ENCODE measurements around the gene LRRC4C.

LRRC4C gene

GRCh38 chr11:40125054-40125453 lies 1334.4 kb downstream of the LRRC4C start:
- peak; percentile 38 for TF ChIP-seq CTCF (IDR thresholded peaks at IDR 0.05; ENCODE audit: low read length)
- no peak for TF ChIP-seq EZH2 (IDR thresholded peaks at IDR 0.05; ENCODE audit: borderline replicate concordance, low read length)
- H2AFZ ChIP-seq (ENCODE audit: low read length), result no peak overlapping the region
- H3K79me2 ChIP-seq (ENCODE audit: insufficient read depth, low read length), result no peaks in the 10 kb centered on the region
- no peaks in the 10 kb centered on the region for H3K9me2 ChIP-seq (ENCODE audit: low read depth, low read length)
- no peak overlapping the region for H3K27ac ChIP-seq (ENCODE audit: low read depth, low read length, poor library complexity, severe bottlenecking)
- no peak overlapping the region for H3K4me2 ChIP-seq (ENCODE audit: low read length)
- no peaks in the 10 kb centered on the region for H3K27me3 ChIP-seq (ENCODE audit: insufficient read depth, low read length)
- H3K4me3 ChIP-seq (ENCODE audit: low read depth, low read length, poor library complexity, severe bottlenecking), result no peak overlapping the region
- H3K4me1 ChIP-seq (ENCODE audit: insufficient read depth, low read length, severe bottlenecking), result no peaks in the 10 kb centered on the region
- H3K36me3 ChIP-seq (ENCODE audit: insufficient read depth, low read length), result no peaks in the 10 kb centered on the region
- H3F3A ChIP-seq (ENCODE audit: insufficient read depth, low read length), result no peaks in the 10 kb centered on the region
- no peaks in the 10 kb centered on the region for H3K9me3 ChIP-seq (ENCODE audit: low read length)
- H3K9ac ChIP-seq (ENCODE audit: low read length), result no peak overlapping the region
- no peaks in the 10 kb centered on the region for H4K20me1 ChIP-seq (ENCODE audit: insufficient read depth, low read length)

GRCh38 chr11:40119661-40120060 lies 1339.8 kb downstream of the LRRC4C start:
- no peak overlapping the region for H3K9ac ChIP-seq (ENCODE audit: low read length)
- no peaks in the 10 kb centered on the region for H3K9me3 ChIP-seq (ENCODE audit: low read length)
- no peaks in the 10 kb centered on the region for H3K79me2 ChIP-seq (ENCODE audit: insufficient read depth, low read length)
- no peaks in the 10 kb centered on the region for H3K9me2 ChIP-seq (ENCODE audit: low read depth, low read length)
- H4K20me1 ChIP-seq (ENCODE audit: insufficient read depth, low read length), result no peaks in the 10 kb centered on the region
- no peak for TF ChIP-seq EZH2 (IDR thresholded peaks at IDR 0.05; ENCODE audit: borderline replicate concordance, low read length)
- TF ChIP-seq CTCF (IDR thresholded peaks at IDR 0.05; ENCODE audit: low read length), result no peak
- H3F3A ChIP-seq (ENCODE audit: insufficient read depth, low read length), result no peaks in the 10 kb centered on the region
- H3K4me2 ChIP-seq (ENCODE audit: low read length), result no peak overlapping the region
- H2AFZ ChIP-seq (ENCODE audit: low read length), result no peak overlapping the region
- H3K27me3 ChIP-seq (ENCODE audit: insufficient read depth, low read length), result no peaks in the 10 kb centered on the region
- H3K4me3 ChIP-seq (ENCODE audit: low read depth, low read length, poor library complexity, severe bottlenecking), result no peak overlapping the region
- no peak overlapping the region for H3K27ac ChIP-seq (ENCODE audit: low read depth, low read length, poor library complexity, severe bottlenecking)
- no peaks in the 10 kb centered on the region for H3K36me3 ChIP-seq (ENCODE audit: insufficient read depth, low read length)
- no peaks in the 10 kb centered on the region for H3K4me1 ChIP-seq (ENCODE audit: insufficient read depth, low read length, severe bottlenecking)

- H3K9me3 ChIP-seq (ENCODE audit: low read length), result no peaks in the 10 kb centered on the region
- H3F3A ChIP-seq (ENCODE audit: insufficient read depth, low read length), result no peaks in the 10 kb centered on the region
- H2AFZ ChIP-seq (ENCODE audit: low read length), result no peak overlapping the region
- no peak overlapping the region for H3K4me2 ChIP-seq (ENCODE audit: low read length)
- no peak overlapping the region for H3K4me3 ChIP-seq (ENCODE audit: low read depth, low read length, poor library complexity, severe bottlenecking)
- H3K9ac ChIP-seq (ENCODE audit: low read length), result no peak overlapping the region
- no peak for TF ChIP-seq EZH2 (IDR thresholded peaks at IDR 0.05; ENCODE audit: borderline replicate concordance, low read length)
- TF ChIP-seq CTCF (IDR thresholded peaks at IDR 0.05; ENCODE audit: low read length), result no peak
- no peaks in the 10 kb centered on the region for H4K20me1 ChIP-seq (ENCODE audit: insufficient read depth, low read length)
- H3K36me3 ChIP-seq (ENCODE audit: insufficient read depth, low read length), result no peaks in the 10 kb centered on the region
- H3K9me2 ChIP-seq (ENCODE audit: low read depth, low read length), result no peaks in the 10 kb centered on the region
- no peaks in the 10 kb centered on the region for H3K79me2 ChIP-seq (ENCODE audit: insufficient read depth, low read length)
- H3K4me1 ChIP-seq (ENCODE audit: insufficient read depth, low read length, severe bottlenecking), result no peaks in the 10 kb centered on the region
- H3K27me3 ChIP-seq (ENCODE audit: insufficient read depth, low read length), result no peaks in the 10 kb centered on the region
- H3K27ac ChIP-seq (ENCODE audit: low read depth, low read length, poor library complexity, severe bottlenecking), result no peak overlapping the region
These were observed 1340.7 kb downstream of the LRRC4C start for GRCh38 chr11:40118780-40119179.

Measured in OCI-LY1 (cell line).